ENCODE measurements around the gene TMEM270.

Gene TMEM270

GRCh38 chr7:73887762-73888161, 26.8 kb downstream of the TMEM270 start:
- DNase-seq (ENCODE audit: low spot score), result no peak

- DNase-seq (ENCODE audit: low spot score), result no peak
Measured at GRCh38 chr7:73888959-73889358, 28.0 kb downstream of the TMEM270 start.

- DNase-seq (ENCODE audit: low spot score), result no peak
Measured at GRCh38 chr7:73890555-73891147, 29.7 kb downstream of the TMEM270 start.

GRCh38 chr7:73891178-73891885, 30.4 kb downstream of the TMEM270 start:
- no peak for DNase-seq (ENCODE audit: low spot score)

GRCh38 chr7:73892003-73892999, 31.3 kb downstream of the TMEM270 start:
- DNase-seq (ENCODE audit: low spot score), result no peak

GRCh38 chr7:73893342-73894101, 32.6 kb downstream of the TMEM270 start:
- DNase-seq (ENCODE audit: low spot score), result no peak

GRCh38 chr7:73894166-73894565, 33.2 kb downstream of the TMEM270 start:
- DNase-seq (ENCODE audit: low spot score), result no peak

GRCh38 chr7:73894733-73895551, 34.0 kb downstream of the TMEM270 start:
- no peak for DNase-seq (ENCODE audit: low spot score)

- no peak for DNase-seq (ENCODE audit: low spot score)
Measured at GRCh38 chr7:73895626-73896025, 34.7 kb downstream of the TMEM270 start.

- DNase-seq (ENCODE audit: low spot score), result no peak
Measured at GRCh38 chr7:73896454-73896853, 35.5 kb downstream of the TMEM270 start.

GRCh38 chr7:73899731-73900142, 38.8 kb downstream of the TMEM270 start:
- no peak for DNase-seq (ENCODE audit: low spot score)

- DNase-seq (ENCODE audit: low spot score), result no peak
Measured at GRCh38 chr7:73900286-73900685, 39.3 kb downstream of the TMEM270 start.

- no peak for DNase-seq (ENCODE audit: low spot score)
Measured at GRCh38 chr7:73901231-73901822, 40.4 kb downstream of the TMEM270 start.

GRCh38 chr7:73901823-73902597, 41.1 kb downstream of the TMEM270 start:
- DNase-seq (ENCODE audit: low spot score), result no peak

GRCh38 chr7:73903321-73904218, 42.6 kb downstream of the TMEM270 start:
- no peak for DNase-seq (ENCODE audit: low spot score)

- DNase-seq (ENCODE audit: low spot score), result no peak
Measured at GRCh38 chr7:73904219-73905137, 43.5 kb downstream of the TMEM270 start.

GRCh38 chr7:73905360-73905759, 44.4 kb downstream of the TMEM270 start:
- DNase-seq (ENCODE audit: low spot score), result no peak

- DNase-seq (ENCODE audit: low spot score), result no peak
Measured at GRCh38 chr7:73906874-73907273, 45.9 kb downstream of the TMEM270 start.

Measured in kidney capillary endothelial cell (primary cell).